K562 (cell line): Measurements from ENCODE around the gene CDKN2C. TPM values are rescaled to one million over a fixed set of nuclear protein-coding genes. Genes with fewer than 3 reads are reported as not detected.
A peak's percentile ranks its signal among the peaks of the same experiment; 100 is the strongest.

Experiments used
- CEBPB ChIP-seq: fragments of 450-650 bp; IDR thresholded peaks from 2 replicates; pipeline ENCODE4 v1.6.1; 2016; ENCODE audit warnings: missing genetic modification characterization, missing compliant biosample characterization
- CREM ChIP-seq: IDR thresholded peaks from 2 replicates; pipeline ENCODE4 v1.6.1; 2014; ENCODE audit warnings: antibody characterized with exemption, low read depth
- E2F3 ChIP-seq: fragments of 250-450 bp; sonication (Bioruptor Pico); IDR thresholded peaks from 2 replicates; pipeline ENCODE4 v1.4.0; 2020; ENCODE audit warnings: mild to moderate bottlenecking
- L3MBTL2 ChIP-seq: fragments of 450-650 bp; IDR thresholded peaks from 2 replicates; pipeline ENCODE4 v1.6.1; 2016; ENCODE audit warnings: mild to moderate bottlenecking, moderate library complexity
- NFXL1 ChIP-seq: fragments of 450-650 bp; formaldehyde crosslinking; IDR thresholded peaks from 2 replicates; pipeline ENCODE4 v1.4.0; 2021; ENCODE audit warnings: mild to moderate bottlenecking
- REST ChIP-seq, 2 experiments: fragments of 450-650 bp; formaldehyde crosslinking in 1 of 2; IDR thresholded peaks; 2 replicates each; pipeline versions ENCODE4 v1.4.0 to v1.6.1; 2014 to 2020; ENCODE audit warnings: mild to moderate bottlenecking in 2 of 2, borderline replicate concordance in 1 of 2, low read depth in 1 of 2
- RREB1 ChIP-seq: fragments of 250-450 bp; sonication (Bioruptor Pico); IDR thresholded peaks from 2 replicates; pipeline ENCODE4 v1.4.0; 2020
- XRCC5 ChIP-seq: fragments of 200-400 bp; formaldehyde crosslinking; IDR thresholded peaks from 2 replicates; pipeline ENCODE4 v1.6.1; 2017; ENCODE audit warnings: low read depth, mild to moderate bottlenecking, low read length
- ZNF668 ChIP-seq: fragments of 250-450 bp; sonication (Bioruptor Pico); IDR thresholded peaks from 2 replicates; pipeline ENCODE4 v1.8.0; 2022; ENCODE audit warnings: mild to moderate bottlenecking, inconsistent platforms
- ZNF695 ChIP-seq: fragments of 450-650 bp; formaldehyde crosslinking; IDR thresholded peaks from 2 replicates; pipeline ENCODE4 v1.4.0; 2020; ENCODE audit warnings: mild to moderate bottlenecking, moderate library complexity
- polyA plus RNA-seq, 8 experiments: library from polyadenylated mRNA; depleted of rRNA in 4 of 8; stranded (reverse) in 5 of 8; unstranded in 3 of 8; fragments of >200 nt; fragmentation: Nextera tagmentation in 2 of 8; fragmentation: Illumina TruSeq in 1 of 8; extraction: Ambion mirVana in 2 of 8; extraction: Trizol in 1 of 8; gene quantifications; 2 replicates each; pipeline versions ENCODE4 v1.2.1 to v1.2.3, GENCODE V29; 2011 to 2014; ENCODE audit warnings: inconsistent platforms in 1 of 8, missing spikeins in 1 of 8
- total RNA-seq, 7 experiments: library from RNA; depleted of rRNA in 6 of 7; stranded (reverse); fragments of >200 nt in 6 of 7; fragmentation: Illumina TruSeq in 2 of 7; extraction: Trizol in 2 of 7; gene quantifications; 2 replicates each; pipeline versions ENCODE4 v1.2.1 to v1.2.3, GENCODE V29; 2011 to 2021; ENCODE audit warnings: low replicate concordance in 1 of 7
- TF ChIP-seq, protein P1 (sequence below), 2 experiments: fragments of 450-650 bp in 1 of 2; sonication (generic) in 1 of 2; formaldehyde crosslinking in 1 of 2; IDR thresholded peaks in 1 of 2; conservative IDR thresholded peaks in 1 of 2; 2 replicates each; pipeline versions ENCODE4 v1.6.1 to v1.8.1; 2016 to 2023; ENCODE audit warnings: mild to moderate bottlenecking in 2 of 2, moderate library complexity in 2 of 2, inconsistent platforms in 1 of 2, missing genetic modification reagents in 1 of 2

CDKN2C gene
- total and polyA plus RNA-seq, 9 of the 15 experiments (the other 6 are each of a cell fraction or from before 2014, with no cell fraction given): 11.9 to 74.3 (median 45.9) TPM

DNA sequence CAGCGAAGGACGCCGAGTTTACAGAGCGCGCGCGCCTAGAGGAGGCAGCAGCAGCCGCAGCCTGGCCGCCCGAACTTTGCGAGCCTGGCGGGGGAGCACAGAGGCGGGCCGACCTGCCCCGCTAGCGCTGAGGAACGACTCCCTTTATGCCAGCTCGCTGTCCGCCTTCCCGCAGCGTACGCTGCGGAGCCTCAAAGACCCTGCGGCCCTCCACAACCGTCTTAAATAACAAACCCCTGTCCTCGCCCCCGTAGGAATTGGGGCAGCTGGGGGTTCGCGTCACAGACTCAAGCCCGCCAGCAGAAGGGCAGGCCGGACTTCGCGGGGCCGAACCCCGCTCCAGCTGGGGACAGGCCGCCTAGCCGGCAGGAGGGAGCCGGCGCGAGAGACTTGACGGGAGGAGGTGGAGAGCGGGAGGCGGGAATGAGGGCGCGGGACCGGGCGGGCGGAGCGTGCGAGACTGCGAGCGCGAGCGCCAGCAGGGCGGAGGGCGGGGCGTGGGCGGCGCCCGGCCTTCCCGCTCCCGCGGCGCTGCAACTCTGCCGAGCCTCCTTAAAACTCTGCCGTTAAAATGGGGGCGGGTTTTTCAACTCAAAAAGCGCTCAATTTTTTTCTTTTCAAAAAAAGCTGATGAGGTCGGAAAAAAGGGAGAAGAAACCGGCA, 1.8 kb upstream of the CDKN2C start (continued):
- peak; percentile 9; the same call in 1 of the 2 replicates for TF ChIP-seq REST (IDR thresholded peaks at IDR 0.05; ENCODE audit: borderline replicate concordance)
- TF ChIP-seq REST (CRISPR knock-in tag; IDR thresholded peaks at IDR 0.05; ENCODE audit: low read depth): peak; percentile 87
- no peak for TF ChIP-seq ZNF668 (CRISPR knock-in tag)
- TF ChIP-seq XRCC5: peak; percentile 45
- peak; percentile 96 for TF ChIP-seq E2F3 (CRISPR knock-in tag)
- no peak for TF ChIP-seq ZNF695
- peak; percentile 95 for TF ChIP-seq L3MBTL2
- TF ChIP-seq CREM: peak; percentile 72
- no peak for TF ChIP-seq NFXL1
- TF ChIP-seq CEBPB (tag): no peak
- TF ChIP-seq, protein P1, sequence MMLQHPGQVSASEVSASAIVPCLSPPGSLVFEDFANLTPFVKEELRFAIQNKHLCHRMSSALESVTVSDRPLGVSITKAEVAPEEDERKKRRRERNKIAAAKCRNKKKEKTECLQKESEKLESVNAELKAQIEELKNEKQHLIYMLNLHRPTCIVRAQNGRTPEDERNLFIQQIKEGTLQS (IDR thresholded peaks at IDR 0.05): no peak
- TF ChIP-seq, protein P1 (CRISPR knock-in tag; conservative IDR thresholded peaks at IDR 0.05): peak; percentile 58; the same call in 1 of the 2 replicates
- TF ChIP-seq RREB1 (CRISPR knock-in tag): peak; percentile 66
